Suprapubic skin (tissue), 4 donors: ENCODE results near the gene FILIP1L.

Source experiments
- CTCF ChIP-seq, 2 donors: fragments of 200-600 bp in 1 of 2; fragments of 450-650 bp in 1 of 2; sonication (generic) in 1 of 2; IDR thresholded peaks; one replicate each; pipeline ENCODE4 v1.5.1; 2016 to 2019; ENCODE audit warnings: antibody characterized with exemption in 2 of 2, mild to moderate bottlenecking in 1 of 2, moderate library complexity in 1 of 2
- POLR2A ChIP-seq, 2 donors: fragments of 450-650 bp; IDR thresholded peaks; one replicate each; pipeline ENCODE4 v1.6.1; 2017; ENCODE audit warnings: antibody characterized with exemption in 2 of 2, mild to moderate bottlenecking in 2 of 2, moderate library complexity in 2 of 2
- POLR2AphosphoS5 ChIP-seq, 3 donors: sonication (generic); formaldehyde crosslinking; IDR thresholded peaks; one replicate each; pipeline ENCODE4 v1.6.1; 2017; ENCODE audit warnings: antibody characterized with exemption in 3 of 3

GRCh38 chr3:99859825-99860224 is 254.5 kb downstream of the FILIP1L start:
- TF ChIP-seq POLR2AphosphoS5 (IDR thresholded peaks at IDR 0.05), result no peak
- no peak for TF ChIP-seq CTCF (IDR thresholded peaks at IDR 0.05)
- TF ChIP-seq POLR2A (IDR thresholded peaks at IDR 0.05), result no peak
